IPS DF 6.9 (cell line): ENCODE data around the gene PDZD7.
A peak's percentile ranks its signal among the peaks of the same experiment; 100 is the strongest.
"Not testable (repeated sequence)": the region's sequence is repeated elsewhere in the genome, so short reads cannot be mapped to it uniquely, and the experiment has no call there.

Experiments
- DNase-seq: peaks from one replicate; pipeline ENCODE4 v3.0.0-alpha.2; 2013; ENCODE audit warnings: low read depth, low spot score
- H3K27ac ChIP-seq: one replicate; pipeline ENCODE4 v1.5.1; 2013; ENCODE audit warnings: low read length, control low read depth
- H3K27me3 ChIP-seq: 2 replicates; pipeline ENCODE4 v1.6.1; 2013; ENCODE audit warnings: mild to moderate bottlenecking, low read length; ENCODE audit not compliant: control insufficient read depth, insufficient read depth
- H3K36me3 ChIP-seq: 2 replicates; pipeline ENCODE4 v1.6.1; 2013; ENCODE audit warnings: low read length; ENCODE audit not compliant: control insufficient read depth, insufficient read depth
- H3K4me1 ChIP-seq: 2 replicates; pipeline ENCODE4 v1.6.1; 2013; ENCODE audit warnings: low read length; ENCODE audit not compliant: control insufficient read depth, insufficient read depth
- H3K4me3 ChIP-seq: 2 replicates; pipeline ENCODE4 v1.5.1; 2013; ENCODE audit warnings: mild to moderate bottlenecking, low read length
- H3K9me3 ChIP-seq: 2 replicates; pipeline ENCODE4 v1.6.1; 2013; ENCODE audit warnings: low read length, inconsistent platforms; ENCODE audit not compliant: control insufficient read depth, insufficient read depth
- WGBS: extraction: QIAGEN DNeasy Blood & Tissue Kit; methylation state at CpG from one replicate; pipeline ENCODE4 v1.1.7; 2013; ENCODE audit warnings: mixed read lengths, missing lambda C conversion rate; ENCODE audit not compliant: insufficient read length, insufficient coverage; 5-methylcytosine and 5-hydroxymethylcytosine counted together

PDZD7 gene

GRCh38 chr10:101040061-101040460, 9.1 kb upstream of the PDZD7 start:
- DNase-seq = no peak
- no peak overlapping the region for H3K27ac ChIP-seq
- peaks cover 3% of the 10 kb centered on the region; the same call in 1 of the 2 replicates for H3K4me1 ChIP-seq
- WGBS = no CpG with 5 or more reads among the region's 3 CpGs
- no peaks in the 10 kb centered on the region for H3K36me3 ChIP-seq
- H3K4me3 ChIP-seq = no peak overlapping the region
- H3K27me3 ChIP-seq = peaks cover under 1% of the 10 kb centered on the region; the same call in 1 of the 2 replicates
- no peaks in the 10 kb centered on the region for H3K9me3 ChIP-seq

- no peaks in the 10 kb centered on the region for H3K36me3 ChIP-seq
- H3K9me3 ChIP-seq = no peaks in the 10 kb centered on the region
- no peaks in the 10 kb centered on the region for H3K27me3 ChIP-seq
- peaks cover 3% of the 10 kb centered on the region; the same call in 1 of the 2 replicates for H3K4me1 ChIP-seq
- H3K27ac ChIP-seq = no peak overlapping the region
- WGBS = no CpG with 5 or more reads among the region's 5 CpGs
- DNase-seq = no peak
- H3K4me3 ChIP-seq = no peak overlapping the region
Observed at GRCh38 chr10:101038484-101038883, 7.6 kb upstream of the PDZD7 start.

DNA sequence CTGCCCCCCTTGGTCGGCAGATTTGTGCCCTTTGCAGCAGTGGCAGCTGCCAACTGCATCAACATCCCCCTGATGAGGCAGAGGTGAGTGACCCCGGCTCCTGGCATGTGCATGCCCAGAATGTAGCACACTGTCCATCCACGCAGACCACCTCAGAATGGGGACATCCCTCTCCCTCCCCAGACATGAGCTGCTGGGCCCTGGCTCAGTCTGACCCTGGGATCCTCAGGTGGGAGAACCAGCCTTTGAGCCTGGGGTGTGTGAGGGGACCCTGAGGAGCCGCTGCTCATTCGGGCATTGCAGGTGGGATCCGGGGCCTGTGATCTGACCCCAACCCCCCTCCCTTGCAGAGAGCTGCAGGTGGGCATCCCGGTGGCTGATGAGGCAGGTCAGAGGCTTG, 5.8 kb upstream of the PDZD7 start:
- DNase-seq = no peak
- Histone ChIP-seq H3K27me3 (peaks cover 4% of the 10 kb centered on the region; the same call in 1 of the 2 replicates), H3K27ac (no peak overlapping the region), H3K9me3 (no peaks in the 10 kb centered on the region), H3K36me3 (no peaks in the 10 kb centered on the region), H3K4me1 (0 out of 2 replicates have a peak, but pooled peaks cover 3% of the 10 kb centered on the region), H3K4me3 (no peak overlapping the region)
- WGBS = no CpG with 5 or more reads among the region's 7 CpGs

- no peak overlapping the region for H3K4me3 ChIP-seq
- H3K27me3 ChIP-seq = peaks cover 4% of the 10 kb centered on the region; the same call in 1 of the 2 replicates
Observed at GRCh38 chr10:101035916-101036702, 5.2 kb upstream of the PDZD7 start.

GRCh38 chr10:101035314-101035713, 4.4 kb upstream of the PDZD7 start:
- Histone ChIP-seq H3K36me3 (no peaks in the 10 kb centered on the region), H3K9me3 (no peaks in the 10 kb centered on the region), H3K4me1 (peaks cover 7% of the 10 kb centered on the region; the same call in 1 of the 2 replicates), H3K4me3 (no peak overlapping the region), H3K27ac (no peak overlapping the region), H3K27me3 (peaks cover 4% of the 10 kb centered on the region; the same call in 1 of the 2 replicates)
- no peak for DNase-seq
- no CpG with 5 or more reads among the region's 7 CpGs for WGBS

More at GRCh38 chr10:101035916-101036702, 5.2 kb upstream of the PDZD7 start:
- Histone ChIP-seq H3K27ac (no peak overlapping the region), H3K4me1 (peaks cover 5% of the 10 kb centered on the region; the same call in 1 of the 2 replicates), H3K36me3 (no peaks in the 10 kb centered on the region), H3K9me3 (no peaks in the 10 kb centered on the region)
- DNase-seq = no peak
- no CpG with 5 or more reads among the region's 10 CpGs for WGBS

DNA sequence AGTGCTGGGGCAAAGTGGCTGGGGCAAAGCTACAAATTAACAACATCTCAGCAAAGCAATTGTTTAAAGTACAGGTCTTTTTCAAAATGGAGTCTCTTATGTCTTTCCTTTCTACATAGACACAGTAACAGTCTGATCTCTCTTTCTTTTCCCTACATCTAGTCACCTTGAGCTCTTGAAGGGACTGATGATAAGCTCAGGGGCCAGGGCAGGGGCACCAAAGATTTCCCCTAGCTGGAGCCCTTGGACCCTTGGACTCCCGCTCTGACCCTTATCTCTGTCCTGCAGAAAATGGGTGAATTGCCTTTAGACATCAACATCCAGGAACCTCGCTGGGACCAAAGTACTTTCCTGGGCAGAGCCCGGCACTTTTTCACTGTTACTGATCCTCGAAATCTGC, 3.5 kb upstream of the PDZD7 start:
- H3K4me3 ChIP-seq, DNase-seq, H3K27ac ChIP-seq, H3K36me3 ChIP-seq, H3K27me3 ChIP-seq, H3K9me3 ChIP-seq: not testable (repeated sequence)
- H3K4me1 ChIP-seq = peaks cover 10% of the 10 kb centered on the region; the same call in 1 of the 2 replicates
- WGBS = no CpG with 5 or more reads among the region's 4 CpGs

GRCh38 chr10:101033276-101033675, 2.3 kb upstream of the PDZD7 start:
- DNase-seq = no peak
- Histone ChIP-seq H3K4me1 (peaks cover 11% of the 10 kb centered on the region; the same call in 1 of the 2 replicates), H3K36me3 (no peaks in the 10 kb centered on the region), H3K4me3 (no peak overlapping the region), H3K9me3 (no peaks in the 10 kb centered on the region), H3K27me3 (peaks cover 4% of the 10 kb centered on the region; the same call in 1 of the 2 replicates), H3K27ac (no peak overlapping the region)
- WGBS = no CpG with 5 or more reads among the region's 3 CpGs

GRCh38 chr10:101032637-101033224, 1.8 kb upstream of the PDZD7 start:
- Histone ChIP-seq H3K4me1 (peaks cover 11% of the 10 kb centered on the region; the same call in 1 of the 2 replicates), H3K4me3 (peak overlapping the region; percentile 51; the same call in 1 of the 2 replicates), H3K27ac (no peak overlapping the region), H3K36me3 (no peaks in the 10 kb centered on the region), H3K9me3 (no peaks in the 10 kb centered on the region), H3K27me3 (peaks cover 4% of the 10 kb centered on the region; the same call in 1 of the 2 replicates)
- DNase-seq = no peak
- no CpG with 5 or more reads among the region's 6 CpGs for WGBS

GRCh38 chr10:101031796-101032636, 1.1 kb upstream of the PDZD7 start:
- Histone ChIP-seq H3K27me3 (peaks cover 4% of the 10 kb centered on the region; the same call in 1 of the 2 replicates), H3K9me3 (no peaks in the 10 kb centered on the region), H3K4me3 (peak overlapping the region; percentile 51; the same call in 1 of the 2 replicates), H3K27ac (no peak overlapping the region), H3K4me1 (peaks cover 11% of the 10 kb centered on the region; the same call in 1 of the 2 replicates), H3K36me3 (no peaks in the 10 kb centered on the region)
- DNase-seq = no peak
- WGBS = no CpG with 5 or more reads among the region's 47 CpGs
